ENCODE data around the gene UNK. TPM values are rescaled to one million over a fixed set of nuclear protein-coding genes. Genes with fewer than 3 reads are reported as not detected.
A peak's percentile ranks its signal among the peaks of the same experiment; 100 is the strongest.

UNK gene
- total RNA-seq, 4 donors from 2014 or later: 32.5 to 61.4 (median 47.9) TPM

- intact Hi-C loops (cut with DNase I): loop anchor here (5.0 kb wide), 1 partner anchor 122 kb away; the partner anchor contains the start of gene SMIM5
- no peak overlapping the region for H3K4me3 ChIP-seq (replicated peaks in 1 of 3)
- H3K27ac ChIP-seq: peak overlapping the region in 1 of 3 donors; percentile 53
- no peak for DNase-seq
- peaks cover 0 to 3% of the 10 kb centered on the region in 2 donors for H3K36me3 ChIP-seq
- TF ChIP-seq CTCF (IDR thresholded peaks at IDR 0.05) (no peak), POLR2A (IDR thresholded peaks at IDR 0.05) (no peak)
- no peaks in the 10 kb centered on the region for H3K27me3 ChIP-seq
- WGBS, 2 donors: 79 to 83% methylated on average over 26 of the region's 27 CpGs
- H3K4me1 ChIP-seq: peaks cover 14 to 20% of the 10 kb centered on the region in 2 donors
- no peaks in the 10 kb centered on the region for H3K9me3 ChIP-seq
Measured at GRCh38 chr17:75754378-75755204, 30.0 kb upstream of the UNK start.

- no peak overlapping the region for H3K4me3 ChIP-seq (replicated peaks in 1 of 3)
- peaks cover 0 to 3% of the 10 kb centered on the region in 2 donors for H3K36me3 ChIP-seq
- H3K4me1 ChIP-seq: peaks cover 11 to 14% of the 10 kb centered on the region in 2 donors
- H3K9me3 ChIP-seq: no peaks in the 10 kb centered on the region
- TF ChIP-seq POLR2A (IDR thresholded peaks at IDR 0.05) (no peak), CTCF (IDR thresholded peaks at IDR 0.05) (no peak)
- intact Hi-C loops (cut with DNase I): no loop called here
- H3K27me3 ChIP-seq: no peaks in the 10 kb centered on the region
- no peak for DNase-seq
- WGBS, 2 donors: 79 to 97% methylated on average over 11 to 19 of the region's 20 CpGs
- no peak overlapping the region for H3K27ac ChIP-seq
Measured at GRCh38 chr17:75755205-75755901, 29.3 kb upstream of the UNK start.

- intact Hi-C loops (cut with DNase I): no loop called here
- Histone ChIP-seq H3K27me3 (no peaks in the 10 kb centered on the region), H3K9me3 (no peaks in the 10 kb centered on the region), H3K27ac (no peak overlapping the region), H3K4me1 (peaks cover 11 to 14% of the 10 kb centered on the region in 2 donors), H3K4me3 (replicated peaks in 1 of 3) (no peak overlapping the region), H3K36me3 (peaks cover 0 to 3% of the 10 kb centered on the region in 2 donors)
- TF ChIP-seq POLR2A (IDR thresholded peaks at IDR 0.05) (no peak), CTCF (IDR thresholded peaks at IDR 0.05) (no peak)
- WGBS, 2 donors: 89% methylated on average over 2 of the region's 2 CpGs; no CpG with 5 or more reads in 1 of the 2 donors
- DNase-seq: no peak
Measured at GRCh38 chr17:75755990-75756389, 28.6 kb upstream of the UNK start.

- no peak overlapping the region for H3K27ac ChIP-seq
- peaks cover 11 to 14% of the 10 kb centered on the region in 2 donors for H3K4me1 ChIP-seq
- H3K4me3 ChIP-seq (replicated peaks in 1 of 3): no peak overlapping the region
- no peaks in the 10 kb centered on the region for H3K27me3 ChIP-seq
- no peak for DNase-seq
- no peaks in the 10 kb centered on the region for H3K9me3 ChIP-seq
- H3K36me3 ChIP-seq: peaks cover 0 to 3% of the 10 kb centered on the region in 2 donors
- 92 to 93% methylated on average over 5 to 28 of the region's 29 CpGs for WGBS, 2 donors
- no peak for TF ChIP-seq CTCF (IDR thresholded peaks at IDR 0.05)
- TF ChIP-seq POLR2A (IDR thresholded peaks at IDR 0.05): no peak
- intact Hi-C loops (cut with DNase I): no loop called here
Measured at GRCh38 chr17:75756451-75757085, 28.0 kb upstream of the UNK start.
